Measurements from ENCODE around the gene SLC7A5. TPM values are rescaled to one million over a fixed set of nuclear protein-coding genes. Genes with fewer than 3 reads are reported as not detected.
A peak's percentile ranks its signal among the peaks of the same experiment; 100 is the strongest.
"Not testable (repeated sequence)": the region's sequence is repeated elsewhere in the genome, so short reads cannot be mapped to it uniquely, and the experiment has no call there.

The SLC7A5 gene
- total RNA-seq, 2 experiments from 2014 or later: 140 to 283 TPM

- peak overlapping the region; percentile 16 for H3K4me2 ChIP-seq (ENCODE audit: low read length)
- TF ChIP-seq, protein P1, sequence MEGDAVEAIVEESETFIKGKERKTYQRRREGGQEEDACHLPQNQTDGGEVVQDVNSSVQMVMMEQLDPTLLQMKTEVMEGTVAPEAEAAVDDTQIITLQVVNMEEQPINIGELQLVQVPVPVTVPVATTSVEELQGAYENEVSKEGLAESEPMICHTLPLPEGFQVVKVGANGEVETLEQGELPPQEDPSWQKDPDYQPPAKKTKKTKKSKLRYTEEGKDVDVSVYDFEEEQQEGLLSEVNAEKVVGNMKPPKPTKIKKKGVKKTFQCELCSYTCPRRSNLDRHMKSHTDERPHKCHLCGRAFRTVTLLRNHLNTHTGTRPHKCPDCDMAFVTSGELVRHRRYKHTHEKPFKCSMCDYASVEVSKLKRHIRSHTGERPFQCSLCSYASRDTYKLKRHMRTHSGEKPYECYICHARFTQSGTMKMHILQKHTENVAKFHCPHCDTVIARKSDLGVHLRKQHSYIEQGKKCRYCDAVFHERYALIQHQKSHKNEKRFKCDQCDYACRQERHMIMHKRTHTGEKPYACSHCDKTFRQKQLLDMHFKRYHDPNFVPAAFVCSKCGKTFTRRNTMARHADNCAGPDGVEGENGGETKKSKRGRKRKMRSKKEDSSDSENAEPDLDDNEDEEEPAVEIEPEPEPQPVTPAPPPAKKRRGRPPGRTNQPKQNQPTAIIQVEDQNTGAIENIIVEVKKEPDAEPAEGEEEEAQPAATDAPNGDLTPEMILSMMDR (conservative IDR thresholded peaks at IDR 0.05; ENCODE audit: low read length): no peak
- TF ChIP-seq EZH2phosphoT487 (IDR thresholded peaks at IDR 0.05; ENCODE audit: borderline replicate concordance, low read depth, low read length): no peak
- POLR2A ChIA-PET: interaction anchor here (0.6 to 0.7 kb wide), 3 partner anchors 94 to 1455 kb away, joined by 3 to 5 read pairs (median 3); no protein-coding TSS in a partner anchor
- no peaks in the 10 kb centered on the region for H3K9me3 ChIP-seq (ENCODE audit: low read length)
- peaks cover 37% of the 10 kb centered on the region for H3K4me1 ChIP-seq (ENCODE audit: insufficient read depth, low read length, poor library complexity, severe bottlenecking)
- peak; percentile 19 for DNase-seq (ENCODE audit: low spot score)
- H3K27ac ChIP-seq (ENCODE audit: low read depth, low read length, poor library complexity, severe bottlenecking): no peak overlapping the region
- no peaks in the 10 kb centered on the region for H3K9me2 ChIP-seq (ENCODE audit: insufficient read depth, low read length)
- H2AFZ ChIP-seq (ENCODE audit: low read length): peak overlapping the region; percentile 55; the same call in 1 of the 2 replicates
- BruUV-seq (replicated peaks): no TSS peak
- H4K20me1 ChIP-seq (ENCODE audit: insufficient read depth, low read length): no peaks in the 10 kb centered on the region
- H3K4me3 ChIP-seq (ENCODE audit: low read depth, low read length, poor library complexity, severe bottlenecking): no peak overlapping the region
- no peaks in the 10 kb centered on the region for H3K79me2 ChIP-seq (ENCODE audit: insufficient read depth, low read depth, low read length)
- CTCF ChIA-PET (ENCODE audit: unreplicated experiment): no interaction called here
- intact Hi-C loops (cut with micrococcal nuclease; ENCODE audit: unreplicated experiment): no loop called here
- no peaks in the 10 kb centered on the region for H3K36me3 ChIP-seq (ENCODE audit: insufficient read depth, low read length)
Observed at GRCh38 chr16:87895641-87896141, 26.4 kb upstream of the SLC7A5 start.

- BruUV-seq (replicated peaks); H3K9me3 ChIP-seq (ENCODE audit: low read length); H4K20me1 ChIP-seq (ENCODE audit: insufficient read depth, low read length); H3K79me2 ChIP-seq (ENCODE audit: insufficient read depth, low read depth, low read length); H3K27ac ChIP-seq (ENCODE audit: low read depth, low read length, poor library complexity, severe bottlenecking); H3K9me2 ChIP-seq (ENCODE audit: insufficient read depth, low read length); H3K4me2 ChIP-seq (ENCODE audit: low read length); DNase-seq (ENCODE audit: low spot score); H3K36me3 ChIP-seq (ENCODE audit: insufficient read depth, low read length); H2AFZ ChIP-seq (ENCODE audit: low read length); POLR2A ChIA-PET; CTCF ChIA-PET (ENCODE audit: unreplicated experiment); H3K4me3 ChIP-seq (ENCODE audit: low read depth, low read length, poor library complexity, severe bottlenecking); intact Hi-C loops (cut with micrococcal nuclease; ENCODE audit: unreplicated experiment): not testable (repeated sequence)
- H3K4me1 ChIP-seq (ENCODE audit: insufficient read depth, low read length, poor library complexity, severe bottlenecking): peaks cover 37% of the 10 kb centered on the region
Observed at GRCh38 chr16:87894005-87894404, 24.7 kb upstream of the SLC7A5 start.

DNA sequence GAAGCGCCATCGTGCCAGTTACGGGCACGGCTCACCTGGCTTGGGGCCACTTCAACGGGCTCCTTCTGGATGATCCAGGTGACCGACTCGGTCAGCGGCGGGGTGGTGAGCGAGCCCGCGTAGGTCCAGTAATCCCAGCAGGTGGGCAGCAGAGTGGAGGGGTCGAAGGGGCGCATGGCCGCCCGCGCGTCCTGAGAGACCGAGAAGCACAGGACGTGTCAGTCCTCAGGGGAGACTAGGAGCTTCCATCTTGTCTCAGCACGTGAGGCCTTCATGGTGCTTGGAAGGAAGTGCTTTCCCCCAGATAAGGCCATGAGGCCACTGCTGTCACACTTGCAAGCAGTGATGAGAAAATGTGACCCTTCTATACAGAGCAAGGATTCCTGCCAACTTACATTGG is 22.5 kb upstream of the SLC7A5 start:
- no peak for TF ChIP-seq EZH2phosphoT487 (IDR thresholded peaks at IDR 0.05; ENCODE audit: borderline replicate concordance, low read depth, low read length)
- TF ChIP-seq, protein P1 (conservative IDR thresholded peaks at IDR 0.05; ENCODE audit: low read length): no peak
- no peaks in the 10 kb centered on the region for H3K79me2 ChIP-seq (ENCODE audit: insufficient read depth, low read depth, low read length)
- H3K4me2 ChIP-seq (ENCODE audit: low read length): no peak overlapping the region
- H4K20me1 ChIP-seq (ENCODE audit: insufficient read depth, low read length): no peaks in the 10 kb centered on the region
- no peaks in the 10 kb centered on the region for H3K36me3 ChIP-seq (ENCODE audit: insufficient read depth, low read length)
- ChIA-PET CTCF (ENCODE audit: unreplicated experiment) (no interaction called here), POLR2A (no interaction called here)
- no peaks in the 10 kb centered on the region for H3K9me3 ChIP-seq (ENCODE audit: low read length)
- H3K4me1 ChIP-seq (ENCODE audit: insufficient read depth, low read length, poor library complexity, severe bottlenecking): peaks cover 22% of the 10 kb centered on the region
- no peaks in the 10 kb centered on the region for H3K9me2 ChIP-seq (ENCODE audit: insufficient read depth, low read length)
- no peak overlapping the region for H3K4me3 ChIP-seq (ENCODE audit: low read depth, low read length, poor library complexity, severe bottlenecking)
- no peak overlapping the region for H2AFZ ChIP-seq (ENCODE audit: low read length)
- intact Hi-C loops (cut with micrococcal nuclease; ENCODE audit: unreplicated experiment): no loop called here
- no peak overlapping the region for H3K27ac ChIP-seq (ENCODE audit: low read depth, low read length, poor library complexity, severe bottlenecking)
- BruUV-seq (replicated peaks): no TSS peak
- DNase-seq (ENCODE audit: low spot score): no peak
